ENCODE data around the gene CTSD.

CTSD gene

GRCh38 chr11:1739576-1739975, 24.2 kb downstream of the CTSD start:
- TF ChIP-seq CTCF (IDR thresholded peaks at IDR 0.05; ENCODE audit: low read depth, low read length), result no peak
- in situ Hi-C loops (cut with HindIII; ENCODE audit: low sequenced_read_pairs), result no loop called here

GRCh38 chr11:1738380-1738779, 25.3 kb downstream of the CTSD start:
- no peak for DNase-seq (ENCODE audit: low read depth, low spot score)
- in situ Hi-C loops (cut with HindIII; ENCODE audit: low sequenced_read_pairs), result no loop called here
- no peak for TF ChIP-seq CTCF (IDR thresholded peaks at IDR 0.05; ENCODE audit: low read depth, low read length)
- no peak overlapping the region for H3K4me3 ChIP-seq (ENCODE audit: low read depth, low read length)

More at GRCh38 chr11:1739576-1739975, 24.2 kb downstream of the CTSD start:
- H3K4me3 ChIP-seq (ENCODE audit: low read depth, low read length), result no peak overlapping the region
- no peak for DNase-seq (ENCODE audit: low read depth, low spot score)

DNA sequence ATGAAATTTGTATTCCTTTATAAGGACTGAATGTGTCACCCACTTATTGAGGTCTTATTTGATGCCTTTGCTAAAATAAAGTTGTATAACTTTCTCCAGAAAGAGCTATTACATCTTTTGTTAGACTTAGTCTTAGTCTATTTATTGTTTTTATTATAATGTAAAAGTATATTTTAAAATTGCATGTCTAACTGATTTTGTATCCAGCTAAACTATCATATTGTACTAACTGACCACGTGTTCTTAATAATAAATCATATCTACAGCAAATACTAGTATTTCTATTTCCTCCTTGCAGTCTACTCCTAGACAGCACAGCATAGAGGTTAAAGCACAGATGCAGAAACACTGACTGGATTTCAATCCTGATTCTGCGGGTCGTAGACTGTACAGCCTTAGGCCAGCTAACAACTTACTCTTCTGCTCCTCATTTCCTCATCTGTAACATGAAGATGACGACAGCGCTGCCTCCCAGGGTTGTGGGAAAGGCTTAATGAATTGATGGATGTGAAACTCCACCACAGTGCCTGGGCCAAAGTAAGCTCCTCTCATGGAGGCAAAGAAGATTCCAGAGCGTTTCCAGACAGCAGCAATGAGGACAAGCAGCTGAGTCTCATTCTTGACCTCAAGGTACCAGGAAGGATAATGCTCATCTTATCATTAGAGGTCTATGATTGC, 26.5 kb downstream of the CTSD start:
- in situ Hi-C loops (cut with HindIII; ENCODE audit: low sequenced_read_pairs), result no loop called here
- no peak for DNase-seq (ENCODE audit: low read depth, low spot score)
- no peak overlapping the region for H3K4me3 ChIP-seq (ENCODE audit: low read depth, low read length)
- TF ChIP-seq CTCF (IDR thresholded peaks at IDR 0.05; ENCODE audit: low read depth, low read length), result no peak

GRCh38 chr11:1736447-1736992, 27.2 kb downstream of the CTSD start:
- H3K4me3 ChIP-seq (ENCODE audit: low read depth, low read length), result no peak overlapping the region
- in situ Hi-C loops (cut with HindIII; ENCODE audit: low sequenced_read_pairs), result no loop called here
- TF ChIP-seq CTCF (IDR thresholded peaks at IDR 0.05; ENCODE audit: low read depth, low read length), result no peak
- no peak for DNase-seq (ENCODE audit: low read depth, low spot score)

GRCh38 chr11:1735271-1735670, 28.5 kb downstream of the CTSD start:
- DNase-seq (ENCODE audit: low read depth, low spot score), result no peak
- in situ Hi-C loops (cut with HindIII; ENCODE audit: low sequenced_read_pairs), result no loop called here
- no peak for TF ChIP-seq CTCF (IDR thresholded peaks at IDR 0.05; ENCODE audit: low read depth, low read length)
- H3K4me3 ChIP-seq (ENCODE audit: low read depth, low read length), result no peak overlapping the region

- in situ Hi-C loops (cut with HindIII; ENCODE audit: low sequenced_read_pairs), result no loop called here
- DNase-seq (ENCODE audit: low read depth, low spot score), result no peak
- no peak overlapping the region for H3K4me3 ChIP-seq (ENCODE audit: low read depth, low read length)
- no peak for TF ChIP-seq CTCF (IDR thresholded peaks at IDR 0.05; ENCODE audit: low read depth, low read length)
These were observed 29.1 kb downstream of the CTSD start for GRCh38 chr11:1734641-1735081.
